ENCODE results near the gene LRRC4C. TPM values are rescaled to one million over a fixed set of nuclear protein-coding genes. Genes with fewer than 3 reads are reported as not detected.

Gene LRRC4C
- total RNA-seq, 1 donor from 2014 or later: 16.9 TPM

DNA sequence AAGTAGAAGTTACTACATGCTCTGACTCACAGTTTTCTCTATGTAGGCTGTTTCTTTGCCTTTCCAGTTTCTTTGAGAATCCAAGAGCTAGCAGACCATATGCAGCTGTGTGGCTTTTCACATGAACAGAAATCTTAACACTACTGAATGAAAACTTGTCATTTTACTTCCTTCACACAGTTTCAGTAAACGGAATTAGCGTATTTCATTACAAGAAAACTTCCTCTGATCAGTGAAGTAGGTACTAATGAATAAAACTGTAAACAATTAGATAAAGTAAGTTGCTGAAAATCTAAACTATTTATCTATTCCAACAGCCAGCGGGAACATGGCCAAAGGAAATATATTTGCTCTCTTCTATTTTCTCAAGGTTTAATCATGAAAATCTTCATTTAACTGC is 953.2 kb downstream of the LRRC4C start:
- Mint-ChIP-seq H3K36me3 (no peaks in the 10 kb centered on the region), H3K27ac (no peak overlapping the region), H3K4me3 (no peak overlapping the region), H3K9me3 (peaks cover 15% of the 10 kb centered on the region), H3K27me3 (ENCODE audit: low read depth) (no peaks in the 10 kb centered on the region), H3K4me1 (no peaks in the 10 kb centered on the region)
- DNase-seq (ENCODE audit: low spot score in 2 of 2, unreplicated experiment in 2 of 2): no peak
- TF ChIP-seq, protein P1, sequence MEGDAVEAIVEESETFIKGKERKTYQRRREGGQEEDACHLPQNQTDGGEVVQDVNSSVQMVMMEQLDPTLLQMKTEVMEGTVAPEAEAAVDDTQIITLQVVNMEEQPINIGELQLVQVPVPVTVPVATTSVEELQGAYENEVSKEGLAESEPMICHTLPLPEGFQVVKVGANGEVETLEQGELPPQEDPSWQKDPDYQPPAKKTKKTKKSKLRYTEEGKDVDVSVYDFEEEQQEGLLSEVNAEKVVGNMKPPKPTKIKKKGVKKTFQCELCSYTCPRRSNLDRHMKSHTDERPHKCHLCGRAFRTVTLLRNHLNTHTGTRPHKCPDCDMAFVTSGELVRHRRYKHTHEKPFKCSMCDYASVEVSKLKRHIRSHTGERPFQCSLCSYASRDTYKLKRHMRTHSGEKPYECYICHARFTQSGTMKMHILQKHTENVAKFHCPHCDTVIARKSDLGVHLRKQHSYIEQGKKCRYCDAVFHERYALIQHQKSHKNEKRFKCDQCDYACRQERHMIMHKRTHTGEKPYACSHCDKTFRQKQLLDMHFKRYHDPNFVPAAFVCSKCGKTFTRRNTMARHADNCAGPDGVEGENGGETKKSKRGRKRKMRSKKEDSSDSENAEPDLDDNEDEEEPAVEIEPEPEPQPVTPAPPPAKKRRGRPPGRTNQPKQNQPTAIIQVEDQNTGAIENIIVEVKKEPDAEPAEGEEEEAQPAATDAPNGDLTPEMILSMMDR (IDR thresholded peaks at IDR 0.05; ENCODE audit: unreplicated experiment): no peak

DNA sequence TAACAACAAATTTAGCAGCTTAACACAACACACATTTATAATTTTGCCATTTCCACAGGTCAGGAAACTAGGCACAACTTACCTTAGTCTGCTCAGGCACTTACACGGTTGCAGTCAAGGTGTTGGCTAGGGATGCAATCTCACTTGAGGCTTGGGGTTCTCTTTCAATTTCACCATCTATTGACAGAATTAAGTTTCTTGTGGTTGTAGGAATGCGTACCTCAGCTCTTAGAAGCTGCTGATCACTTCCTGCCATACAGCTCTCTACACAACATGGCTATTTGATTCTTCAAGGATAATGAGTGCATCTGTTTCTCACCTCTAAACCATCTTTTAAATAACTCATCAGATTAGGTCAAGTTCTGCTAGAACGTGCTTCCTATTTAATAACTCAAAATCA is 968.1 kb downstream of the LRRC4C start:
- Mint-ChIP-seq H3K27ac (no peak overlapping the region), H3K36me3 (no peaks in the 10 kb centered on the region), H3K4me3 (no peak overlapping the region), H3K9me3 (no peaks in the 10 kb centered on the region), H3K4me1 (no peaks in the 10 kb centered on the region), H3K27me3 (ENCODE audit: low read depth) (no peaks in the 10 kb centered on the region)
- TF ChIP-seq, protein P1 (IDR thresholded peaks at IDR 0.05; ENCODE audit: unreplicated experiment): no peak
- DNase-seq (ENCODE audit: low spot score in 2 of 2, unreplicated experiment in 2 of 2): no peak

DNA sequence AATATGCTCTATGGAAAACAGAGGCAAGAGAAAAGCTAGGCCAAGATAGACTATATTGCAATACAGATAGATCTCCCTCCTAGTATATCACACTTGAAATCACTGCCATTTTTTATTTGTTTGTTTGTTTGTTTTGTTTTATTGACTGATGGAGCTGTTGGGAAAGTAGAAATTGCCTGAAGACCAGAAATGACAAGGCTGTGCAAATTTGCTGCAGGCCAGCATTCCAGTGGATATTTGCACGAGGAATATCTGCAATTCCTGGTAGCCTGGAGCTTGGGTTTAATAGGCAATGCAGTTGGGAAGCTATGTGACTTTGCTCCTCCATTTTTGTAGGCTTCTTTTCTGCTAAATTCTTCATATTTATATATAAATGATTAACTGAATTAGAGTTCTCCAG is 991.7 kb downstream of the LRRC4C start:
- H3K27me3 Mint-ChIP-seq (ENCODE audit: low read depth): peaks cover 2% of the 10 kb centered on the region
- DNase-seq (ENCODE audit: low spot score in 2 of 2, unreplicated experiment in 2 of 2): no peak
- no peak overlapping the region for H3K4me3 Mint-ChIP-seq
- no peak overlapping the region for H3K27ac Mint-ChIP-seq
- no peaks in the 10 kb centered on the region for H3K4me1 Mint-ChIP-seq
- TF ChIP-seq, protein P1 (IDR thresholded peaks at IDR 0.05; ENCODE audit: unreplicated experiment): no peak
- no peaks in the 10 kb centered on the region for H3K36me3 Mint-ChIP-seq
- peaks cover 6% of the 10 kb centered on the region for H3K9me3 Mint-ChIP-seq

DNA sequence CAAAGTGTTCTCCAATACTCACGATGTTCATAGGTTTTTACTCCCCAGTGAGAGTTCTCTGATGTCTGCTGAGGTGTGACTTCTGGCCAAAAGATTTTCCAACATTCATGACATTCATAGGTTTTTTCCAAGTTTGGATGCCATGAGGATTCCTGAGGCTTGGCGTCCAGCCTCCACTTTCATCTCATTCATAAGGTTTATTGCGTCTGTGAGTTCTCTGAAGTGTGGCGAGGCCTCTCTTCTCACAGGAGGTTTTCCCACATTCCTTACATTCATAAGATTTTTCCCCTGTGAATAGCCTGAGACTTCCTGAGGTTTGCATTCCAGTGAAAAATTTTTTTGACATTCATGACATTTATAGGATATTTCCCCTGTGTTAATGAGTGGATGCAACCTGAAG is 1014.1 kb downstream of the LRRC4C start:
- Mint-ChIP-seq H3K4me1 (no peaks in the 10 kb centered on the region), H3K36me3 (no peaks in the 10 kb centered on the region), H3K4me3 (no peak overlapping the region), H3K27me3 (ENCODE audit: low read depth) (no peaks in the 10 kb centered on the region), H3K9me3 (peaks cover 33% of the 10 kb centered on the region), H3K27ac (no peak overlapping the region)
- DNase-seq (ENCODE audit: low spot score in 2 of 2, unreplicated experiment in 2 of 2): no peak
- TF ChIP-seq, protein P1 (IDR thresholded peaks at IDR 0.05; ENCODE audit: unreplicated experiment): no peak

DNA sequence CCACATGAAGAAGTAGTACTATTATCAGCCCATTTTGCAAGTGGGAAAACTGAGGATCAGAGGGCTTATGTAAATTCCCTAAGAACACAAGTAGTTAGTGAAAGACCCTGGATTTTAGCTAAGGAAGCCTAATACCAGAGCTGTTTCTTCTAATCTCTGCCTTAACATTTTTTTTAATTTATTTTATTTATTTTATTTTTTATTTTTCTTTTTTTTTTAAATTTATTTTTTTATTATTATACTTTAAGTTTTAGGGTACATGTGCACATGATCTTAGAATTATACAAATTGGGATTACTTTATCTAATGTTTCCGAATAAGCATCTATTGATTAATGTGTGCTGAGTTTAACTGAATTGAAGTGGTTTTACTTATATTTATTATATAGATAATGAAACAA is 1015.3 kb downstream of the LRRC4C start:
- no peak for DNase-seq (ENCODE audit: low spot score in 2 of 2, unreplicated experiment in 2 of 2)
- Mint-ChIP-seq H3K9me3 (peaks cover 35% of the 10 kb centered on the region), H3K27ac (no peak overlapping the region), H3K27me3 (ENCODE audit: low read depth) (no peaks in the 10 kb centered on the region), H3K4me3 (no peak overlapping the region), H3K36me3 (no peaks in the 10 kb centered on the region), H3K4me1 (no peaks in the 10 kb centered on the region)
- TF ChIP-seq, protein P1 (IDR thresholded peaks at IDR 0.05; ENCODE audit: unreplicated experiment): no peak

DNA sequence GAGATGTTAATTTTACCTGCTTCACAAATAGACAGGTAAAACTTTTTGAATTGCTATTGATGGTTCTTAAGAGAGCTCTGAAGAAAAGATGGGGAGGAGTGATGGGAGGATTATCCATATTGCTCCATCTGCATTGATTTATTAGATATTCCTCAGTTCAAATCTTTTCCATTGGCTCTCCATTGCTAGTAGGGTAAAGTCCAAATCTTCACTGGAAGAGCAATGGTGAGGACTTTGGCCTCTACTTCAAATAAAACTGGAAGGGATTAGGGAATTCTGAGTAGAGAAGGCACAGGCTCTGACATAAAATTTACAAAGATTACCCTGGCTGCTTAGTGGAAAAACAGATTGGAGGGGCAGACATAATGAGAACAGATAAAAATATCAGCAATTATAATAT is 1024.1 kb downstream of the LRRC4C start:
- no peaks in the 10 kb centered on the region for H3K36me3 Mint-ChIP-seq
- H3K27me3 Mint-ChIP-seq (ENCODE audit: low read depth): no peaks in the 10 kb centered on the region
- TF ChIP-seq, protein P1 (IDR thresholded peaks at IDR 0.05; ENCODE audit: unreplicated experiment): no peak
- DNase-seq (ENCODE audit: low spot score in 2 of 2, unreplicated experiment in 2 of 2): no peak
- no peaks in the 10 kb centered on the region for H3K4me1 Mint-ChIP-seq
- peaks cover 3% of the 10 kb centered on the region for H3K9me3 Mint-ChIP-seq
- no peak overlapping the region for H3K4me3 Mint-ChIP-seq
- no peak overlapping the region for H3K27ac Mint-ChIP-seq

Data from mesothelial cell of epicardium (in vitro differentiated cells).